Measurements from ENCODE around the gene ADNP2. TPM values are rescaled to one million over a fixed set of nuclear protein-coding genes. Genes with fewer than 3 reads are reported as not detected.

Gene ADNP2
- total RNA-seq, 4 donors from 2014 or later: 10.4 to 16.6 (median 12.9) TPM

DNA sequence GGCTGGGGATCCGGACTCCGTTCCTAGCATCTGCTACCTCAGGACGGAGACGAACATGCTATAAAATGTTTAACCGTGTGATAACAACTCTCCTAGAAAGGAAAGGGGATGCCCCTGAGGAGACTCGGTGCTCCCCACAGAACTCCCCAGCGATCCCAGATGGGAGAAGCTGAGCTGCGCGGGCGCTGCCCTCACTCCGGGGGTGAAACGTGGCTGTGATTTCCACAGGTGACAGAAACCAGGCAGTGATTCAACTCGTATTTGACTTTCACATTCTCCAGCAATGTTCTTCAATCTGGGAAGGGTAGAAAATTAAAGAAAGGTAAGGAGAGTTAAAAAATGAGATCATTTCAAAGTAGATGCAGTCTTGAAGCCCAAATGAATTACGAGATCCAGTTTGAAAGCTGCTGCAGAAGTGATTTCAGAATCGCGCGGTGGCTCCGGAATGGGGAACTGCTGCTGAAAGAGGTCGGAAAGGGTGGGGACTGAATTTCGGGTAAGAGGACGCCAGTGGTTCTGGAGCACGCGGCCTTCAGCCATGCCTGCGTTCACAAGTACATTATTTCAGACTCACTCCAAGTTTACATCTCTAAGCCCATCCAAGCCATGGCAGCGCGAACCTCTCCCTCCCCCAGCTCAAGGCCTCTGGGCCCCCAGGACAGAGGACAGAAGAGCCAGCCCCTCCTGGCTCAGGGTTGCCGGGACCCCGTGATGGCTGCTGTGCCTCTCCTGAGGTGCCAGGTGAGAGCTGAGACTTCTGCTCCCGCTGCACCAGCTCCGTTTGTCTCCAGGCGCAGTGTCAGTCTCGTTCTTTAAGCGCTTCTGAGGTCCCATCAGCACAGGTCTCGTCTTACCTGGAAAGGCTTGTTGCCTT, 39.5 kb downstream of the ADNP2 start:
- H3K9me3 ChIP-seq: no peaks in the 10 kb centered on the region
- 63% methylated on average over 25 to 32 of the region's 34 CpGs for WGBS, 2 donors
- intact Hi-C loops (cut with DNase I): no loop called here
- TF ChIP-seq, protein P1, sequence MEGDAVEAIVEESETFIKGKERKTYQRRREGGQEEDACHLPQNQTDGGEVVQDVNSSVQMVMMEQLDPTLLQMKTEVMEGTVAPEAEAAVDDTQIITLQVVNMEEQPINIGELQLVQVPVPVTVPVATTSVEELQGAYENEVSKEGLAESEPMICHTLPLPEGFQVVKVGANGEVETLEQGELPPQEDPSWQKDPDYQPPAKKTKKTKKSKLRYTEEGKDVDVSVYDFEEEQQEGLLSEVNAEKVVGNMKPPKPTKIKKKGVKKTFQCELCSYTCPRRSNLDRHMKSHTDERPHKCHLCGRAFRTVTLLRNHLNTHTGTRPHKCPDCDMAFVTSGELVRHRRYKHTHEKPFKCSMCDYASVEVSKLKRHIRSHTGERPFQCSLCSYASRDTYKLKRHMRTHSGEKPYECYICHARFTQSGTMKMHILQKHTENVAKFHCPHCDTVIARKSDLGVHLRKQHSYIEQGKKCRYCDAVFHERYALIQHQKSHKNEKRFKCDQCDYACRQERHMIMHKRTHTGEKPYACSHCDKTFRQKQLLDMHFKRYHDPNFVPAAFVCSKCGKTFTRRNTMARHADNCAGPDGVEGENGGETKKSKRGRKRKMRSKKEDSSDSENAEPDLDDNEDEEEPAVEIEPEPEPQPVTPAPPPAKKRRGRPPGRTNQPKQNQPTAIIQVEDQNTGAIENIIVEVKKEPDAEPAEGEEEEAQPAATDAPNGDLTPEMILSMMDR (IDR thresholded peaks at IDR 0.05): no peak
- TF ChIP-seq POLR2A (IDR thresholded peaks at IDR 0.05): no peak
- H3K4me1 ChIP-seq: peaks cover 4 to 35% (median 6%) of the 10 kb centered on the region in 3 donors
- peak overlapping the region in 2 of 4 donors; percentile 42 to 43 for H3K27ac ChIP-seq
- H3K27me3 ChIP-seq: no peaks in the 10 kb centered on the region
- no peak for DNase-seq
- no peaks in the 10 kb centered on the region for H3K36me3 ChIP-seq
- H3K4me3 ChIP-seq: peak overlapping the region; percentile 33 to 69 (median 58)

DNA sequence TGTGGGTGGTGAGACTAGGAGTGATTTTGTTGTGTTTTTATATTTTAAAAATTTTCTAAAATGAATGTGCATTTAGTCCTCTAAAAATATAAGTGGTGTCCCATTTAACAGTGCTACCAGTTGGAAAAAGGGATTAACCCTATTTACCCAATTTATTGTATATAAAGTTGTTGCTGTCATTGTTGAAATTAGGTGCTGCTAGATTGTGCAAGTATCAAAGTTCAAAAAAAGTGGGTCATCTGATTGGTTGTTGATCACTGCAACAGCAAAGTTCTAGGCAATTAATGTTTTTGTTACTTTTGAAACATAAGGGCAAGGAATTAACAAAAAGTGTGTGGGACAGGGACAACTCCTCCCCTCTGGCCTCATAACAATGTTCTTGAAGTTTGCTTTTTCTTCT, 40.6 kb downstream of the ADNP2 start:
- Histone ChIP-seq H3K4me1 (peaks cover 4 to 34% (median 6%) of the 10 kb centered on the region in 3 donors), H3K4me3 (no peak overlapping the region), H3K27me3 (no peaks in the 10 kb centered on the region), H3K9me3 (no peaks in the 10 kb centered on the region), H3K36me3 (no peaks in the 10 kb centered on the region), H3K27ac (no peak overlapping the region)
- no peak for DNase-seq
- TF ChIP-seq, protein P1 (IDR thresholded peaks at IDR 0.05): no peak
- no peak for TF ChIP-seq POLR2A (IDR thresholded peaks at IDR 0.05)
- intact Hi-C loops (cut with DNase I): no loop called here

DNA sequence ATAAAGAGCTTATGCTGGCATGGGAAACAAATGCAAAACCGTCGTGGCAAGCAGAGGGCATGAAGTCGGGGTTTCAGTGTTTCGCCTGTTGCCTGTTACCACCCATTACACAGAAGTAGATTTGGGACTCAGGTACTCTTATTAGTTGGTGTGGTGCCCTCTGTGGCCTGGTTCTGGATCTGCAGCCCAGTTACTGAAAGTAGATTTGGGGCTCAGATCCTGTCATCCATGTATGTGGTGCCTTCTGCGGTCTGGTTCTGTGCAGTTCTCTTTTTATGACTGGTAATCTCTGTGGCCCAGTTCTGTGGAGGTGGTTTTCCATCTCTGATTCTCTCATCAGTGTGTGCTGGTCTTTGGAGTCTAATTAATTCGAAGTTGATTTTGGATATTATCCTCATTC, 45.2 kb downstream of the ADNP2 start:
- Histone ChIP-seq H3K36me3 (peaks cover 0 to 28% (median 0%) of the 10 kb centered on the region in 3 donors), H3K27ac (no peak overlapping the region), H3K4me1 (peaks cover 0 to 4% (median 0%) of the 10 kb centered on the region in 3 donors), H3K4me3 (no peak overlapping the region), H3K27me3 (no peaks in the 10 kb centered on the region), H3K9me3 (no peaks in the 10 kb centered on the region)
- intact Hi-C loops (cut with DNase I): no loop called here
- no peak for DNase-seq
- TF ChIP-seq, protein P1 (IDR thresholded peaks at IDR 0.05): peak in 5 of 6 experiments; percentile 21 to 52 (median 35)
- no peak for TF ChIP-seq POLR2A (IDR thresholded peaks at IDR 0.05)
- 42 to 65% methylated on average over 4 to 6 of the region's 6 CpGs for whole genome bisulfite sequencing, 2 donors

DNA sequence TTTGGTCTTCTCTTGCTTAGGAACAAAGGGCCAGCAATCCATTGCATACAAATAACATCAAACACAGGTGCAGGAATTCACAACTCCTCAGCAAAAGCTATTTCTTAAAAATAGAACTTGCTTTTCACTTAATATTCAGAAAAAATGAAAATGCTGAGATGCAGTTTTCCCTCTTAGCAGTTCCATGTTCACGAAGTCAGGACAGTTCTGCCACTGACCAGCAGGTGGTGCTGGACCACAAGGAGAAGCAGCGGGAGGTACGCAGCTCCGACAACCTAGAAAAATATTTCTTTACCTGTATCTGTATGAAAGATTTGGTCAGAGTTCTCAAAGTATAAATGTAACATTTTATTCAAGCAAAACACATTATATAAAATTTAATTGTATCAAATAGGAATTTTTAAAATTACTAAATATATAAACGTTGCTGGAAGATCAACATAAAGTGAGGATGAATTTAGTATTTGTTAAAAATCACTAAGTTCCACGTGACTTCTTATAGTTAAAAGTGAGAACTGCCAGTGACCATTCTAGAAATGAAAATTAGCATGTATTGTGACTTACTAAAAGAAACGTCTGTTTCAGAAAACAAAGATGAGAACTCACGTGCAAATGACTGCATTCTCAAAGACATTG, 48.8 kb downstream of the ADNP2 start:
- no peak overlapping the region for H3K4me3 ChIP-seq
- WGBS, 2 donors: 35 to 38% methylated on average over 8 of the region's 8 CpGs
- no peak for DNase-seq
- no peak overlapping the region for H3K27ac ChIP-seq
- TF ChIP-seq, protein P1 (IDR thresholded peaks at IDR 0.05): peak in 5 of 6 experiments; percentile 81 to 97 (median 93)
- TF ChIP-seq POLR2A (IDR thresholded peaks at IDR 0.05): no peak
- intact Hi-C loops (cut with DNase I): no loop called here
- H3K27me3 ChIP-seq: no peaks in the 10 kb centered on the region
- peaks cover 0 to 10% (median 0%) of the 10 kb centered on the region in 3 donors for H3K4me1 ChIP-seq
- H3K36me3 ChIP-seq: peaks cover 0 to 55% (median 0%) of the 10 kb centered on the region in 3 donors
- H3K9me3 ChIP-seq: no peaks in the 10 kb centered on the region

DNA sequence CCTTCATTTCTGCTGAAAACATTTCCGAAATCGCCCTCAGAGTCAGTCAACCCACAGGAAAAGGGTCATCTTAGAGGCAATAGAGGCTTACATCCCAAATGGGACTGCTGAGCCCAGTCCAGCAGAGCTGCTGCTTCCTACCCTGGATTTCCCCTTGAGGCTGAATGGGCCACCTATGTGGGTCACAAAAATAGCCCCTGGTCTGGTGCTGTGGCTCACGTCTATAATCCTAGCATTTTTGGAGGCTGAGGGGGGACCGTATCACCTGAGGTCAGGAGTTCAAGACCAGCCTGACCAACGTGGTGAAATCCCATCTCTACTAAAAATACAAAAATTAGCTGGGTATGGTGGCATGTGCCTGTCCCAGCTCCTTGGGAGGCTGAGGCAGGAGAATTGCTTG, 49.3 kb downstream of the ADNP2 start:
- H3K27me3 ChIP-seq: no peaks in the 10 kb centered on the region
- H3K9me3 ChIP-seq: no peaks in the 10 kb centered on the region
- intact Hi-C loops (cut with DNase I): no loop called here
- H3K4me1 ChIP-seq: peaks cover 0 to 10% (median 0%) of the 10 kb centered on the region in 3 donors
- H3K27ac ChIP-seq: no peak overlapping the region
- no peak overlapping the region for H3K4me3 ChIP-seq
- H3K36me3 ChIP-seq: peaks cover 0 to 60% (median 0%) of the 10 kb centered on the region in 3 donors
- 55 to 66% methylated on average over 5 of the region's 5 CpGs for WGBS, 2 donors
- TF ChIP-seq, protein P1 (IDR thresholded peaks at IDR 0.05): no peak
- TF ChIP-seq POLR2A (IDR thresholded peaks at IDR 0.05): no peak
- DNase-seq: no peak
